Measurements from ENCODE around the gene SPPL2B. TPM values are rescaled to one million over a fixed set of nuclear protein-coding genes. Genes with fewer than 3 reads are reported as not detected.

Gene SPPL2B
- total RNA-seq, 1 experiment from 2014 or later: 73.7 TPM

GRCh38 chr19:2353159-2353886 lies 24.8 kb downstream of the SPPL2B start:
- H4K91ac ChIP-seq (ENCODE audit: insufficient read length, low read depth, low read length): no peak overlapping the region
- Mint-ChIP-seq H3K4me1 (no peaks in the 10 kb centered on the region), H3K27me3 (ENCODE audit: low read depth) (peaks cover 3% of the 10 kb centered on the region), H3K27ac (no peak overlapping the region), H3K4me3 (no peak overlapping the region), H3K36me3 (ENCODE audit: insufficient read depth in 1 of 3, low read depth in 3 of 3) (peaks cover 0 to 2% (median 0%) of the 10 kb centered on the region in 3 experiments; a peak in 1 of 7 replicates), H3K9me3 (no peaks in the 10 kb centered on the region)
- H2AFZ ChIP-seq (ENCODE audit: low read length): no peak overlapping the region
- H4K20me1 ChIP-seq (ENCODE audit: control insufficient read depth, insufficient read depth, insufficient read length): no peaks in the 10 kb centered on the region
- H3K4me1 ChIP-seq (ENCODE audit: insufficient read depth, low read length): no peaks in the 10 kb centered on the region
- H2AK5ac ChIP-seq (ENCODE audit: insufficient read length, low read length): no peak overlapping the region
- no peak overlapping the region for H4K8ac ChIP-seq (replicated peaks; ENCODE audit: insufficient read length, low read depth, low read length)
- no peak overlapping the region for H3K27ac ChIP-seq (ENCODE audit: insufficient read length, low read depth, low read length)
- no peaks in the 10 kb centered on the region for H3K27me3 ChIP-seq (ENCODE audit: insufficient read depth, low read length)
- H3K79me1 ChIP-seq (ENCODE audit: insufficient read depth, low read depth, low read length, poor library complexity, severe bottlenecking): no peaks in the 10 kb centered on the region
- H2BK120ac ChIP-seq (ENCODE audit: low read depth, low read length, poor library complexity, severe bottlenecking): no peak overlapping the region
- H4K5ac ChIP-seq (ENCODE audit: insufficient read length, low read depth, low read length): no peak overlapping the region
- H2BK12ac ChIP-seq (ENCODE audit: insufficient read length, low read depth, low read length): no peak overlapping the region
- no peak overlapping the region for H3K23ac ChIP-seq (ENCODE audit: insufficient read length, low read depth, low read length)
- no peak overlapping the region for H2BK20ac ChIP-seq (ENCODE audit: low read depth, low read length, poor library complexity, severe bottlenecking)
- no peaks in the 10 kb centered on the region for H3K9me3 ChIP-seq (ENCODE audit: control insufficient read depth, low read depth, low read length)
- no CpG with 5 or more reads among the region's 45 CpGs for WGBS (ENCODE audit: extremely low coverage, insufficient read length, low lambda C conversion rate)
- no peak overlapping the region for H2BK15ac ChIP-seq (ENCODE audit: low read depth, low read length)
- no peaks in the 10 kb centered on the region for H3K79me2 ChIP-seq (ENCODE audit: insufficient read depth, low read length)
- no peak overlapping the region for H2BK5ac ChIP-seq (ENCODE audit: insufficient read length, low read length)
- no peak overlapping the region for H3K4ac ChIP-seq (ENCODE audit: low read depth, low read length)
- no peak for DNase-seq
- no peak overlapping the region for H3K9ac ChIP-seq (ENCODE audit: extremely low read depth, insufficient read length, low read length)
- TF ChIP-seq CTCF (conservative IDR thresholded peaks at IDR 0.05): no peak
- H3K14ac ChIP-seq (ENCODE audit: insufficient read depth, low read length): no peak overlapping the region
- no peak overlapping the region for H3K4me2 ChIP-seq (ENCODE audit: insufficient read depth, insufficient read length, low read length)
- no peak overlapping the region for H3K56ac ChIP-seq (ENCODE audit: insufficient read length, low read depth, low read length)
- no peaks in the 10 kb centered on the region for H3K23me2 ChIP-seq (ENCODE audit: insufficient read length, low read depth, low read length, poor library complexity, severe bottlenecking)
- no peak overlapping the region for H3T11ph ChIP-seq (ENCODE audit: low read length)
- H3K18ac ChIP-seq (ENCODE audit: insufficient read length, low read depth, low read length): no peak overlapping the region

Measured in H9 (cell line).